Measurements from ENCODE around the gene CAMK2D. TPM values are rescaled to one million over a fixed set of nuclear protein-coding genes. Genes with fewer than 3 reads are reported as not detected.

CAMK2D gene
- total and polyA plus RNA-seq, 12 donors, result 55.6 to 286 (median 221) TPM

- TF ChIP-seq CTCF (IDR thresholded peaks at IDR 0.05), result no peak
- ATAC-seq, result peak in 1 of 8 donors; percentile 42
- H3K36me3 ChIP-seq, result no peaks in the 10 kb centered on the region
- H3K4me3 ChIP-seq, result no peak overlapping the region
- H3K27me3 ChIP-seq, result no peaks in the 10 kb centered on the region
- H3K27ac ChIP-seq, result peak overlapping the region; percentile 29 to 91 (median 80)
- DNase-seq, result no peak
- H3K4me1 ChIP-seq, result peaks cover 4 to 98% (median 75%) of the 10 kb centered on the region in 9 donors
- H3K9me3 ChIP-seq, result no peaks in the 10 kb centered on the region
- intact Hi-C loops (cut with DNase I), result loop anchor here in 5 of 10 donors (2.0 to 10.0 kb wide), 7 partner anchors 45 to 125 kb away; partner anchors contain the start of gene CAMK2D (in 1 of the 5)
These were observed 124.7 kb downstream of the CAMK2D start for GRCh38 chr4:113636877-113637276.

GRCh38 chr4:113636438-113636818, 125.1 kb downstream of the CAMK2D start:
- intact Hi-C loops (cut with DNase I), result loop anchor here in 5 of 10 donors (2.0 to 10.0 kb wide), 7 partner anchors 46 to 126 kb away; partner anchors contain the start of gene CAMK2D (in 1 of the 5)
- H3K27me3 ChIP-seq, result no peaks in the 10 kb centered on the region
- H3K36me3 ChIP-seq, result no peaks in the 10 kb centered on the region
- 89 to 90% methylated on average over 3 of the region's 3 CpGs for WGBS, 2 donors
- H3K9me3 ChIP-seq, result no peaks in the 10 kb centered on the region
- peaks cover 4 to 97% (median 75%) of the 10 kb centered on the region in 9 donors for H3K4me1 ChIP-seq
- DNase-seq, result no peak
- no peak overlapping the region for H3K4me3 ChIP-seq
- H3K27ac ChIP-seq, result peak overlapping the region; percentile 29 to 91 (median 80)
- TF ChIP-seq CTCF (IDR thresholded peaks at IDR 0.05), result peak in 4 of 9 donors; percentile 15 to 40 (median 36)
- ATAC-seq, result peak in 7 of 8 donors; percentile 2 to 31 (median 11)

GRCh38 chr4:113635739-113636437, 125.7 kb downstream of the CAMK2D start:
- Histone ChIP-seq H3K4me1 (peaks cover 4 to 92% (median 71%) of the 10 kb centered on the region in 9 donors), H3K4me3 (no peak overlapping the region), H3K27me3 (no peaks in the 10 kb centered on the region), H3K9me3 (no peaks in the 10 kb centered on the region), H3K36me3 (no peaks in the 10 kb centered on the region), H3K27ac (peak overlapping the region; percentile 29 to 91 (median 80))
- no peak for TF ChIP-seq CTCF (IDR thresholded peaks at IDR 0.05)
- DNase-seq (peak in 1 of 2 donors; percentile 25), ATAC-seq (peak; percentile 57 to 88 (median 82))
- WGBS, 2 donors, result 38 to 58% methylated on average over 3 of the region's 3 CpGs
- intact Hi-C loops (cut with DNase I), result loop anchor here in 5 of 10 donors (2.0 to 10.0 kb wide), 7 partner anchors 46 to 126 kb away; partner anchors contain the start of gene CAMK2D (in 1 of the 5)

GRCh38 chr4:113634081-113634969, 127.2 kb downstream of the CAMK2D start:
- intact Hi-C loops (cut with DNase I), result loop anchor here in 5 of 10 donors (5.0 to 10.0 kb wide), 4 partner anchors 42 to 120 kb away; no protein-coding TSS in a partner anchor
- TF ChIP-seq CTCF (IDR thresholded peaks at IDR 0.05), result no peak
- Histone ChIP-seq H3K4me3 (no peak overlapping the region), H3K4me1 (peaks cover 4 to 82% (median 61%) of the 10 kb centered on the region in 9 donors), H3K27ac (peak overlapping the region in 9 of 10 donors; percentile 35 to 91 (median 82)), H3K9me3 (no peaks in the 10 kb centered on the region), H3K27me3 (no peaks in the 10 kb centered on the region), H3K36me3 (no peaks in the 10 kb centered on the region)
- ATAC-seq (no peak), DNase-seq (no peak)
- WGBS, 2 donors, result 50 to 61% methylated on average over 3 of the region's 3 CpGs

Measured in heart right ventricle (tissue), 16 donors.